T-helper 17 cell (primary cell): ENCODE measurements around the gene NKAIN2. TPM values are rescaled to one million over a fixed set of nuclear protein-coding genes. Genes with fewer than 3 reads are reported as not detected.
"Not testable (repeated sequence)": the region's sequence is repeated elsewhere in the genome, so short reads cannot be mapped to it uniquely, and the experiment has no call there.

Experiments
- ATAC-seq: fragments of 150-1000 bp; cut with Tn5 transposase; 2 replicates; pipeline ENCODE4 v1.10.0; 2021; ENCODE audit warnings: mild to moderate bottlenecking, moderate library complexity
- DNase-seq, 3 donors: peaks; one replicate each; pipeline versions ENCODE4 v3.0.0 to v3.0.0-alpha.2; 2020 to 2021
- H3K9me3 ChIP-seq: one replicate; pipeline ENCODE4 v1.7.0; 2013; ENCODE audit warnings: low read length, mild to moderate bottlenecking; ENCODE audit not compliant: control insufficient read depth, poor library complexity, severe bottlenecking
- H3K27ac Mint-ChIP-seq: one replicate; pipeline ENCODE4 v1.8.0; 2022; ENCODE audit warnings: mild to moderate bottlenecking, moderate library complexity, mixed read lengths
- H3K27me3 Mint-ChIP-seq: one replicate; pipeline ENCODE4 v1.8.0; 2022; ENCODE audit warnings: mixed read lengths
- H3K36me3 Mint-ChIP-seq: one replicate; pipeline ENCODE4 v1.8.0; 2022; ENCODE audit warnings: low read depth, mixed read lengths
- H3K4me1 Mint-ChIP-seq: one replicate; pipeline ENCODE4 v1.8.0; 2022; ENCODE audit warnings: mild to moderate bottlenecking, mixed read lengths
- H3K4me3 Mint-ChIP-seq: one replicate; pipeline ENCODE4 v1.8.0; 2022; ENCODE audit warnings: mild to moderate bottlenecking, moderate library complexity, mixed read lengths
- total RNA-seq, 4 donors: library from RNA in 2 of 4; stranded (reverse) in 2 of 4; gene quantifications; one replicate each; pipeline ENCODE4 v1.2.3 and lab custom pipeline; 2022 to 2026

NKAIN2 gene
- total RNA-seq, 2 donors from 2014 or later, result 0.13 TPM; not detected in 1

DNA sequence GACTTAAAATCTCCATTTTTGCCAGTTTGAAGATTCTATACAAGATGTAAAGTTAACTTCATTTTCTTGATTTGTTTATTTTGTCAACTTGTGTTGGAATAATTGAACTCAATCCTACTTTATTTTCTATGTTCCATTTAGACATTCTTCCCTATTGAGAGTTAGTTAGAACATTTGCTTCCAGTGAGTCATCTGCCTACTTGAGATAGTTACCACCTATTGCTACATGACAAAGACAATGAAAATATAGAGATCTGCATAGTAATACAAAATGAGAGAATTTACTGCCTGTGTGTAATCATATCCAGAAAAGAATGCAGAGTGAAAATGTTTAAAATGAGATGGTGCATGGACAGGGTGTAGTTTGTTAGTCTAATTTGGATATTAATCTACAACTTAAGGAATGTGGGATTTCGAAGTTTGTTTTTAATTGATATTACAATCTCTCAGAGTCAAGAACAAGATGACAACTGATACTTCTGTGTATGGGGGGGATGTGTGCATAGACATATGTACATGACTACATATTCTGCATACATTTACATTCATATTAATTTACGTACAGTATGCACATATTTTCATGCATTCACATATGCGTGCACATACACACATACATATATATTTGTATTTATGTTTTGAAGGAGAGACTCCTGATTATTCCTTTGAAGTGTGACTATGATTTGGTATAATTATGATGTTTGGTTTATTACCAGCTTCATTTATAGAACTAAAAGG is 420.1 kb downstream of the NKAIN2 start:
- Mint-ChIP-seq H3K27me3 (no peaks in the 10 kb centered on the region), H3K27ac (no peak overlapping the region), H3K4me1 (no peaks in the 10 kb centered on the region), H3K4me3 (no peak overlapping the region), H3K36me3 (no peaks in the 10 kb centered on the region)
- DNase-seq (no peak), ATAC-seq (no peak)
- H3K9me3 ChIP-seq, result no peaks in the 10 kb centered on the region

DNA sequence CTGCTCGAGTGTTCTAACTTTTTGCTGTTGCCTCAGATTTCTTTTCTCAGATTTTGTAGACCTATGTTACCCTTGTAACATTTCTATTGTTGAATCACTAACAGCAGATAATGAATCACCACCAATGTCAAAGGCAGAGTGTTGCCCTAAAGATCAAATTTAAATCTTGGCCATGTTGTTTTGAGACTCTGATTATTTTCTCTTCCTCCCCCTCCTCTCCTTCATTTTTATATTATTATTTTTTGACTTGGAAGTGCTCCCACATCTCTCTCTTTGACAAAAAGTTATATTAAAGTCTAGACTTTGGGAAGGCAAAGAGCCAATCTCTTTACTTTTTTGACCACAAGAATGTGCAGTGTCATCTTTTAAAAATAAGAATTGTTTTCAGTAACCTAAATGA is 422.7 kb downstream of the NKAIN2 start:
- DNase-seq (no peak), ATAC-seq (no peak)
- Mint-ChIP-seq H3K27me3 (no peaks in the 10 kb centered on the region), H3K36me3 (no peaks in the 10 kb centered on the region), H3K4me1 (no peaks in the 10 kb centered on the region), H3K27ac (no peak overlapping the region), H3K4me3 (no peak overlapping the region)
- H3K9me3 ChIP-seq, result no peaks in the 10 kb centered on the region

DNA sequence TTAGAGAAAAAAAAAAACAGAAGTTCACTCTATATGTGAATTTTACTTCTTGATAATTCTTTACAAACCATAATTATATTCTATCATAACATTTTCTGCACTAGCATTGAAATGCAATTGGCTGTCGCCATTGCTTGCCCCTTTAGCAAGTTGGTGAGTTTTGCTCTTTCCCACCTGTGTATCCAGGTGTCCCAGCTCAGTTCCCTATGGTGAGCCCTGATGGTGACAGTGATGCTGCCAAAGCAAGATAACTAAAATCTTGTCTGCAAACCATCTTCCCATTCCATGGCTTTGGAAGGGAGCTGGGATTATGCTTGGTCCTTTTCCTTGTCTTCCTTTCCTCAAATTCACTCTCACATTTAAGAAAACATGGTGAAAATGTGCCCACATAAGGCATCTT is 429.6 kb downstream of the NKAIN2 start:
- no peak overlapping the region for H3K4me3 Mint-ChIP-seq
- H3K36me3 Mint-ChIP-seq, result no peaks in the 10 kb centered on the region
- H3K9me3 ChIP-seq, result no peaks in the 10 kb centered on the region
- ATAC-seq (no peak), DNase-seq (no peak)
- H3K27me3 Mint-ChIP-seq, result no peaks in the 10 kb centered on the region
- no peak overlapping the region for H3K27ac Mint-ChIP-seq
- H3K4me1 Mint-ChIP-seq, result no peaks in the 10 kb centered on the region

GRCh38 chr6:124234801-124235200 is 431.1 kb downstream of the NKAIN2 start:
- DNase-seq (no peak), ATAC-seq (no peak)
- no peaks in the 10 kb centered on the region for H3K4me1 Mint-ChIP-seq
- no peaks in the 10 kb centered on the region for H3K27me3 Mint-ChIP-seq
- no peak overlapping the region for H3K4me3 Mint-ChIP-seq
- H3K36me3 Mint-ChIP-seq, result no peaks in the 10 kb centered on the region
- H3K9me3 ChIP-seq, result no peaks in the 10 kb centered on the region
- no peak overlapping the region for H3K27ac Mint-ChIP-seq

- Mint-ChIP-seq H3K4me3 (no peak overlapping the region), H3K4me1 (no peaks in the 10 kb centered on the region), H3K36me3 (no peaks in the 10 kb centered on the region), H3K27ac (no peak overlapping the region), H3K27me3 (no peaks in the 10 kb centered on the region)
- DNase-seq, result no peak
- H3K9me3 ChIP-seq, result no peaks in the 10 kb centered on the region
- no peak for ATAC-seq
Measured at GRCh38 chr6:124237911-124238310, 434.2 kb downstream of the NKAIN2 start.

- not testable (repeated sequence) for H3K27me3 Mint-ChIP-seq, H3K27ac Mint-ChIP-seq, H3K9me3 ChIP-seq, ATAC-seq, DNase-seq, H3K4me3 Mint-ChIP-seq, H3K36me3 Mint-ChIP-seq, H3K4me1 Mint-ChIP-seq
Measured at GRCh38 chr6:124238408-124238807, 434.7 kb downstream of the NKAIN2 start.

- Mint-ChIP-seq H3K4me3 (no peak overlapping the region), H3K27ac (no peak overlapping the region), H3K27me3 (no peaks in the 10 kb centered on the region), H3K36me3 (no peaks in the 10 kb centered on the region), H3K4me1 (no peaks in the 10 kb centered on the region)
- ATAC-seq (no peak), DNase-seq (no peak)
- no peaks in the 10 kb centered on the region for H3K9me3 ChIP-seq
Measured at GRCh38 chr6:124254941-124255685, 451.4 kb downstream of the NKAIN2 start.

- Mint-ChIP-seq H3K27me3 (no peaks in the 10 kb centered on the region), H3K27ac (no peak overlapping the region), H3K4me1 (no peaks in the 10 kb centered on the region), H3K4me3 (no peak overlapping the region), H3K36me3 (no peaks in the 10 kb centered on the region)
- DNase-seq (no peak), ATAC-seq (no peak)
- peaks cover 3% of the 10 kb centered on the region for H3K9me3 ChIP-seq
Measured at GRCh38 chr6:124260337-124260736, 456.7 kb downstream of the NKAIN2 start.

GRCh38 chr6:124269733-124270132 is 466.1 kb downstream of the NKAIN2 start:
- Mint-ChIP-seq H3K36me3 (no peaks in the 10 kb centered on the region), H3K27ac (no peak overlapping the region), H3K4me1 (no peaks in the 10 kb centered on the region), H3K27me3 (no peaks in the 10 kb centered on the region), H3K4me3 (no peak overlapping the region)
- H3K9me3 ChIP-seq, result no peaks in the 10 kb centered on the region
- DNase-seq (no peak), ATAC-seq (no peak)

- H3K27ac Mint-ChIP-seq, result no peak overlapping the region
- no peak overlapping the region for H3K4me3 Mint-ChIP-seq
- no peak for ATAC-seq
- H3K4me1 Mint-ChIP-seq, result no peaks in the 10 kb centered on the region
- H3K9me3 ChIP-seq, result no peaks in the 10 kb centered on the region
- no peaks in the 10 kb centered on the region for H3K36me3 Mint-ChIP-seq
- DNase-seq, result no peak
- H3K27me3 Mint-ChIP-seq, result no peaks in the 10 kb centered on the region
Measured at GRCh38 chr6:124273701-124274100, 470.0 kb downstream of the NKAIN2 start.

DNA sequence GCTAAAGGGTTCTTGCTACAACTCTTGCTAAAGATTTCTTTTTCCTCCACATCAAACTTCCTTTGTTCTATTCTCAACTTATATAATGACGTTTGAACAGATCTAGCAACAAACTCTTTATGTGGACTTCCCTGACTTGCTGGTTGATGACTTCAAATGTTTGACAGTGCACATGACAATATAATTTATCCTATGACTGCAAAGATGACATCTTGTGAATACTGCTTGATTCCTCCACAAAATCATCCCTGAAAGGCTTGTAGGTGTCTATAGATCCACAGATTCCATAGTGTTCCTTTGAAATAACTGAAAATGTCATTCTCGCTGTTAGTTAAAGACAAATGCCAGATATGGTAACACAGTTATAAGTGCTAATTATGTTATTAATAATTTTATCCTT is 478.9 kb downstream of the NKAIN2 start:
- Mint-ChIP-seq H3K36me3 (no peaks in the 10 kb centered on the region), H3K4me3 (no peak overlapping the region), H3K27ac (no peak overlapping the region), H3K27me3 (no peaks in the 10 kb centered on the region), H3K4me1 (no peaks in the 10 kb centered on the region)
- no peaks in the 10 kb centered on the region for H3K9me3 ChIP-seq
- ATAC-seq (no peak), DNase-seq (no peak)

GRCh38 chr6:124283486-124283885 is 479.8 kb downstream of the NKAIN2 start:
- no peak overlapping the region for H3K27ac Mint-ChIP-seq
- H3K9me3 ChIP-seq, result no peaks in the 10 kb centered on the region
- DNase-seq, result no peak
- H3K36me3 Mint-ChIP-seq, result no peaks in the 10 kb centered on the region
- ATAC-seq, result no peak
- no peaks in the 10 kb centered on the region for H3K4me1 Mint-ChIP-seq
- H3K27me3 Mint-ChIP-seq, result no peaks in the 10 kb centered on the region
- no peak overlapping the region for H3K4me3 Mint-ChIP-seq

DNA sequence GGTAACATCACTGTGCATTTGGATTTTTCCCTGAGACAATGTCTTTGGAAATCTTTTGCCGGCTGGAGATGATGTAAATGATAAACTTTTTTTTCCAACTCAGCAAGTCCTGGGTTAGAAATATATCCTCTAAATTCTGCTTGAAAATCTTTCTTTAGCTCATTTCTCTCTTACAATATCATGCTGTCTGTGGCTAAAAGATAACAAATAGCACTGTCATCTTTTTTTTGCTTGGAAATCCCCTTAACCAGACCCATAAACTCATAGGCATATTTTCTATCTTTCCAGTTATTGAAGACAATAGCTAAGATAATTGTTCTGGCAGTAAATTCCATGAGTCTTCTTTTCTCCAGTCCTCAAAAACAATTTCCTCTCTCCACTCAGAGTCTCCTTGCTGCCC is 481.5 kb downstream of the NKAIN2 start:
- H3K4me3 Mint-ChIP-seq, result no peak overlapping the region
- H3K4me1 Mint-ChIP-seq, result no peaks in the 10 kb centered on the region
- no peak overlapping the region for H3K27ac Mint-ChIP-seq
- no peaks in the 10 kb centered on the region for H3K9me3 ChIP-seq
- DNase-seq (no peak), ATAC-seq (no peak)
- no peaks in the 10 kb centered on the region for H3K36me3 Mint-ChIP-seq
- no peaks in the 10 kb centered on the region for H3K27me3 Mint-ChIP-seq
